Heart left ventricle (tissue), 13 donors: ENCODE measurements around the gene USP48.

Source experiments
- POLR2A ChIP-seq, 2 donors: fragments of 450-650 bp; IDR thresholded peaks; one replicate each; pipeline ENCODE4 v1.6.1; 2017; ENCODE audit warnings: antibody characterized with exemption in 2 of 2, mild to moderate bottlenecking in 2 of 2, moderate library complexity in 2 of 2
- TF ChIP-seq, protein P1 (sequence below), 12 donors: fragments of 200-600 bp; sonication (generic) in 4 of 12; IDR thresholded peaks; one replicate each; pipeline versions ENCODE4 v1.5.0 to v1.8.0; 2018 to 2022; ENCODE audit warnings: antibody characterized with exemption in 12 of 12, mild to moderate bottlenecking in 5 of 12
- donor health status: ischemic (EF 13 %, LVEDD 7.1; RV severe dilation, severe dysfunction).
- donor health status: DM: no; HTN: yes; CAD: no.
- donor health status: DM: no; HTN: no; CAD: no.
- donor health status: ischemic (EF 25% LVEDD 6.9; RV normal size, moderate dysfunction).
- donor health status: ischemic (EF 25% LVEDD 5.7; RV mildly dilated, moderate dysfunction).
- donor health status: ischemic (EF 35%, LVEDD 5.7; RV mildly dilated, moderate dysfunction).
- donor health status: nonischemic (EF 11% LVEDD 7.7; RV severe dilation, severe dysfunction).
- donor health status: DM: yes; HTN: yes; CAD: no.
- donor health status: PGD.
- donor health status: ischemic (EF 29% LVEDD 5.4; RV normal size, mild dysfunction).
- donor health status: nonischemic (EF 23%, LVEDD 6.1; RV moderate dilation, normal function).

DNA sequence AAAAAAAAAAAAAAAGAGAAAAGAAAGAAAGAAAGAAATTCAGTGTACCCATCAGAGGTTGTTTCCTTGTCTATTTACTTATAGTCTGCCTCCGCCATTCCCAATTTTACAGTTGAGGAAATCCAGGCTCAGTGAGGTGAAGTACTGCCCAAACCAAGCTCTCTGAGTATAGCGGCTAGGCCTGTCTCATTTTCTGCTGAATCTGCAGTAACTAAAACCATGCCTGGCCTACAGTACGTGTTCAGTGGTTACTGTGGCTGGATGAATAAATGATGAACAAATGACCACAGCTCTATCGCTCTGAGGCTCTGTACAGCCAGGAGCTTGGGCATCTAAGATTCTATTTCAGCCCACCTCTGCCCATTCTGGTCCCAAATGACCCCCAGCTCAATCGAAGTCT, 138.0 kb downstream of the USP48 start:
- TF ChIP-seq, protein P1, sequence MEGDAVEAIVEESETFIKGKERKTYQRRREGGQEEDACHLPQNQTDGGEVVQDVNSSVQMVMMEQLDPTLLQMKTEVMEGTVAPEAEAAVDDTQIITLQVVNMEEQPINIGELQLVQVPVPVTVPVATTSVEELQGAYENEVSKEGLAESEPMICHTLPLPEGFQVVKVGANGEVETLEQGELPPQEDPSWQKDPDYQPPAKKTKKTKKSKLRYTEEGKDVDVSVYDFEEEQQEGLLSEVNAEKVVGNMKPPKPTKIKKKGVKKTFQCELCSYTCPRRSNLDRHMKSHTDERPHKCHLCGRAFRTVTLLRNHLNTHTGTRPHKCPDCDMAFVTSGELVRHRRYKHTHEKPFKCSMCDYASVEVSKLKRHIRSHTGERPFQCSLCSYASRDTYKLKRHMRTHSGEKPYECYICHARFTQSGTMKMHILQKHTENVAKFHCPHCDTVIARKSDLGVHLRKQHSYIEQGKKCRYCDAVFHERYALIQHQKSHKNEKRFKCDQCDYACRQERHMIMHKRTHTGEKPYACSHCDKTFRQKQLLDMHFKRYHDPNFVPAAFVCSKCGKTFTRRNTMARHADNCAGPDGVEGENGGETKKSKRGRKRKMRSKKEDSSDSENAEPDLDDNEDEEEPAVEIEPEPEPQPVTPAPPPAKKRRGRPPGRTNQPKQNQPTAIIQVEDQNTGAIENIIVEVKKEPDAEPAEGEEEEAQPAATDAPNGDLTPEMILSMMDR (IDR thresholded peaks at IDR 0.05) = no peak
- TF ChIP-seq POLR2A (IDR thresholded peaks at IDR 0.05) = no peak
